MM.1S (cell line): Measurements from ENCODE around the gene RRAD.

ENCODE experiments used
- DNase-seq: peaks from one replicate; pipeline ENCODE4 v3.0.0-alpha.2; 2015
- H2AFZ ChIP-seq: fragments of 300-600 bp; sonication (generic); 2 replicates; pipeline ENCODE4 v1.6.0; 2016; ENCODE audit warnings: antibody characterized with exemption, low read length
- H3F3A ChIP-seq: fragments of 300-600 bp; sonication (generic); 2 replicates; pipeline ENCODE4 v1.6.1; 2016; ENCODE audit warnings: mild to moderate bottlenecking, antibody characterized with exemption, low read length, moderate library complexity, mixed read lengths; ENCODE audit not compliant: insufficient read depth
- H3K27ac ChIP-seq: fragments of 300-600 bp; sonication (generic); 2 replicates; pipeline ENCODE4 v1.5.1; 2016; ENCODE audit warnings: mild to moderate bottlenecking, low read length
- H3K27me3 ChIP-seq: fragments of 300-600 bp; sonication (generic); replicated peaks from 2 replicates; pipeline ENCODE4 v1.6.0; 2016; ENCODE audit warnings: low read length; ENCODE audit not compliant: insufficient read depth
- H3K36me3 ChIP-seq: fragments of 300-600 bp; sonication (generic); replicated peaks from 2 replicates; pipeline ENCODE4 v1.6.1; 2016; ENCODE audit warnings: mild to moderate bottlenecking, low read length, mixed read lengths; ENCODE audit not compliant: insufficient read depth
- H3K4me1 ChIP-seq: fragments of 300-600 bp; sonication (generic); 2 replicates; pipeline ENCODE4 v1.6.1; 2016; ENCODE audit warnings: low read length, mixed read lengths
- H3K4me2 ChIP-seq: fragments of 300-600 bp; sonication (generic); 2 replicates; pipeline ENCODE4 v1.6.0; 2016; ENCODE audit warnings: low read depth, low read length
- H3K4me3 ChIP-seq: fragments of 300-600 bp; sonication (generic); 2 replicates; pipeline ENCODE4 v1.5.1; 2016; ENCODE audit warnings: low read length, mixed read lengths
- H3K79me2 ChIP-seq: fragments of 300-600 bp; sonication (generic); 2 replicates; pipeline ENCODE4 v1.6.1; 2016; ENCODE audit warnings: mixed run types, low read length, mixed read lengths
- H3K9ac ChIP-seq: fragments of 300-600 bp; sonication (generic); 2 replicates; pipeline ENCODE4 v1.6.1; 2016; ENCODE audit warnings: low read length, mixed read lengths
- H3K9me2 ChIP-seq: fragments of 300-600 bp; sonication (generic); replicated peaks from 2 replicates; pipeline ENCODE4 v1.6.1; 2016; ENCODE audit warnings: mild to moderate bottlenecking, low read length, mixed read lengths; ENCODE audit not compliant: insufficient read depth
- H3K9me3 ChIP-seq: fragments of 300-600 bp; sonication (generic); replicated peaks from 2 replicates; pipeline ENCODE4 v1.6.1; 2016; ENCODE audit warnings: mild to moderate bottlenecking, low read length, mixed read lengths; ENCODE audit not compliant: insufficient read depth
- H4K20me1 ChIP-seq: fragments of 300-600 bp; sonication (generic); 2 replicates; pipeline ENCODE4 v1.6.1; 2016; ENCODE audit warnings: mild to moderate bottlenecking, low read length, moderate library complexity, mixed read lengths; ENCODE audit not compliant: insufficient read depth
- CTCF ChIP-seq: fragments of 300-600 bp; sonication (generic); IDR thresholded peaks from 2 replicates; pipeline ENCODE4 v1.5.1; 2016; ENCODE audit warnings: antibody characterized with exemption, low read length, mixed read lengths
- EZH2 ChIP-seq: fragments of 300-600 bp; sonication (generic); optimal IDR thresholded peaks from 2 replicates; pipeline ENCODE3; 2017; ENCODE audit warnings: low read depth, mild to moderate bottlenecking, antibody characterized with exemption, low read length, mixed read lengths
- EZH2phosphoT487 ChIP-seq: fragments of 300-600 bp; sonication (generic); IDR thresholded peaks from 2 replicates; pipeline ENCODE4 v1.6.1; 2018; ENCODE audit warnings: antibody characterized with exemption, low read length

RRAD gene

GRCh38 chr16:66880288-66881013, 44.9 kb downstream of the RRAD start, which contains the start of gene PDP2:
TSS of gene PDP2 (plus strand) at chr16:66880515. CDS start at chr16:66884285, 3,770 bp downstream.
- peaks cover 35% of the 10 kb centered on the region for H3K79me2 ChIP-seq
- H3K4me3 ChIP-seq = peak within 1 kb of the TSS; percentile 100
- peak within 1 kb of the TSS; percentile 19; the same call in 1 of the 2 replicates for H3K27ac ChIP-seq
- peaks cover 22% of the 10 kb centered on the region for H3F3A ChIP-seq
- H3K27me3 ChIP-seq = no peaks in the 10 kb centered on the region
- H3K9ac ChIP-seq = peak within 1 kb of the TSS; percentile 87
- H3K9me2 ChIP-seq = no peaks in the 10 kb centered on the region
- no peaks in the 10 kb centered on the region for H3K9me3 ChIP-seq
- peak within 1 kb of the TSS; percentile 78 for H2AFZ ChIP-seq
- DNase-seq = peak; percentile 97
- H3K4me1 ChIP-seq = peaks cover 27% of the 10 kb centered on the region
- H3K4me2 ChIP-seq = peak within 1 kb of the TSS; percentile 77
- peaks cover 4% of the 10 kb centered on the region for H3K36me3 ChIP-seq
- 0 out of 2 replicates have a peak, but pooled peaks cover 4% of the 10 kb centered on the region for H4K20me1 ChIP-seq
- no peak for TF ChIP-seq EZH2phosphoT487
- no peak for TF ChIP-seq EZH2
- TF ChIP-seq CTCF = no peak

- H3K27ac ChIP-seq = peak overlapping the region; percentile 61; the same call in 1 of the 2 replicates
- H3K9me2 ChIP-seq = no peaks in the 10 kb centered on the region
- H3F3A ChIP-seq = peaks cover 41% of the 10 kb centered on the region
- H3K9me3 ChIP-seq = no peaks in the 10 kb centered on the region
- peaks cover 37% of the 10 kb centered on the region for H3K4me1 ChIP-seq
- H3K4me3 ChIP-seq = peak overlapping the region; percentile 35
- H3K4me2 ChIP-seq = peak overlapping the region; percentile 68
- H3K27me3 ChIP-seq = no peaks in the 10 kb centered on the region
- H3K79me2 ChIP-seq = peaks cover 22% of the 10 kb centered on the region
- TF ChIP-seq CTCF = no peak
- no peak for TF ChIP-seq EZH2
- TF ChIP-seq EZH2phosphoT487 = no peak
- H4K20me1 ChIP-seq = no peaks in the 10 kb centered on the region
- DNase-seq = peak; percentile 95
- H3K9ac ChIP-seq = peak overlapping the region; percentile 9; the same call in 1 of the 2 replicates
- H2AFZ ChIP-seq = no peak overlapping the region
- no peaks in the 10 kb centered on the region for H3K36me3 ChIP-seq
Observed at GRCh38 chr16:66878067-66878466, 47.3 kb downstream of the RRAD start.

DNA sequence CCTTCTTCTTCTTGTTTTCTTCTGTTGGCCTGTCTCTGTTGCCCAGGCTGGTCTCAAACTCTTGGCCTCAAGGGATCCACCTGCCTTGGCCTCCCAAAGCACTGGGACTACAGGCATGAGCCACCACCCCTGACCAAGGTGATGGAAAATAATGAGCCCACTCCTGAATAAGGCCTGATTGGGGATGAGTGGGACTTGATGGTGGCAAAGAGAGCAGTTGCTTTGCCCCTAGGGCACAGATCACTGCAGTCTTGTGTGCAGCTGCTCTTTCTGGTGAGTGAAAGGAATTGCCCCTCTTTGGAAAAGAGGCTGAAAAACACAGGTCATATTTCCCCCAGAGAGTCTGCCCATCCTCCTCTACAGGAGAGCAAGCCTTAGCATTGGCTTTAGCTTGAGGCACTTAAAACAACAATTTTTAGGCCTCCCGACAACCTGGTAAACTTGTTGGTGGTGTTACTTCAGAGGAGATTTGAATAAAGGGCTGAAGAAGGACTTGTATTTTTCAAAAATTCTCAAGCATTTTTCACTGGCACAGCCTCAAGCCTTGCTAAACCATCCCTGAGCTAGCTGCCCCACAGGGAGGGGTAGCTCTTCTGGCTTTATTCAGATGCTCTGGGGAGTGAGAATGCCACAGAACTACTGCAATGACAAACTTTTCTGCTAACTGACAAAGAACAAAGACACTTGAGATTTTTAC, 51.1 kb downstream of the RRAD start:
- H2AFZ ChIP-seq = no peak overlapping the region
- no peak overlapping the region for H3K4me2 ChIP-seq
- TF ChIP-seq EZH2phosphoT487 = no peak
- no peak for TF ChIP-seq CTCF
- no peak for TF ChIP-seq EZH2
- H3K27ac ChIP-seq = peak overlapping the region; percentile 28; the same call in 1 of the 2 replicates
- H4K20me1 ChIP-seq = no peaks in the 10 kb centered on the region
- no peak overlapping the region for H3K9ac ChIP-seq
- H3K9me3 ChIP-seq = no peaks in the 10 kb centered on the region
- H3K27me3 ChIP-seq = no peaks in the 10 kb centered on the region
- no peaks in the 10 kb centered on the region for H3K9me2 ChIP-seq
- H3K4me1 ChIP-seq = peaks cover 26% of the 10 kb centered on the region
- H3K79me2 ChIP-seq = no peaks in the 10 kb centered on the region
- DNase-seq = no peak
- no peak overlapping the region for H3K4me3 ChIP-seq
- peaks cover 48% of the 10 kb centered on the region for H3F3A ChIP-seq
- no peaks in the 10 kb centered on the region for H3K36me3 ChIP-seq
